Measurements from ENCODE around the gene SUPV3L1. TPM values are rescaled to one million over a fixed set of nuclear protein-coding genes. Genes with fewer than 3 reads are reported as not detected.
"Not testable (repeated sequence)": the region's sequence is repeated elsewhere in the genome, so short reads cannot be mapped to it uniquely, and the experiment has no call there.

Gene SUPV3L1
- polyA plus RNA-seq (2013, experiment 1 of 2; ENCODE audit: insufficient read length), result 30.0 TPM
- 27.0 TPM for polyA plus RNA-seq (2013, experiment 2 of 2; ENCODE audit: insufficient read length)

GRCh38 chr10:69179743-69180524, at the start of gene SUPV3L1:
TSS of gene SUPV3L1 (plus strand) at chr10:69180234. CDS start at chr10:69180292, 58 bp downstream.
- DNase-seq, result peak; percentile 98

GRCh38 chr10:69130251-69130650, 49.8 kb upstream of the SUPV3L1 start:
- DNase-seq, result no peak

- DNase-seq, result no peak
Measured at GRCh38 chr10:69139961-69140360, 40.1 kb upstream of the SUPV3L1 start.

GRCh38 chr10:69141304-69141703, 38.7 kb upstream of the SUPV3L1 start:
- DNase-seq, result no peak

GRCh38 chr10:69142074-69142473, 38.0 kb upstream of the SUPV3L1 start:
- not testable (repeated sequence) for DNase-seq

- DNase-seq, result no peak
Measured at GRCh38 chr10:69142983-69143382, 37.1 kb upstream of the SUPV3L1 start.

GRCh38 chr10:69145329-69145728, 34.7 kb upstream of the SUPV3L1 start:
- DNase-seq, result no peak

- no peak for DNase-seq
Measured at GRCh38 chr10:69145864-69146263, 34.2 kb upstream of the SUPV3L1 start.

- DNase-seq, result no peak
Measured at GRCh38 chr10:69146759-69147158, 33.3 kb upstream of the SUPV3L1 start.

GRCh38 chr10:69151984-69152383, 28.1 kb upstream of the SUPV3L1 start:
- no peak for DNase-seq

- no peak for DNase-seq
Measured at GRCh38 chr10:69153227-69153626, 26.8 kb upstream of the SUPV3L1 start.

GRCh38 chr10:69160809-69161241, 19.2 kb upstream of the SUPV3L1 start:
- DNase-seq, result peak; percentile 4

GRCh38 chr10:69168493-69168892, 11.5 kb upstream of the SUPV3L1 start:
- DNase-seq, result no peak

- peak; percentile 14 for DNase-seq
Measured at GRCh38 chr10:69172241-69172982, 7.6 kb upstream of the SUPV3L1 start.

- DNase-seq, result not testable (repeated sequence)
Measured at GRCh38 chr10:69175326-69175725, 4.7 kb upstream of the SUPV3L1 start.

- DNase-seq, result no peak
Measured at GRCh38 chr10:69176823-69177222, 3.2 kb upstream of the SUPV3L1 start.

GRCh38 chr10:69179089-69179742, 818 bp upstream of the SUPV3L1 start:
- DNase-seq, result no peak

GRCh38 chr10:69180525-69181204, 631 bp downstream of the SUPV3L1 start:
- DNase-seq, result peak; percentile 2

GRCh38 chr10:69181433-69181832, 1.4 kb downstream of the SUPV3L1 start:
- no peak for DNase-seq

GRCh38 chr10:69182005-69182404, 2.0 kb downstream of the SUPV3L1 start:
- DNase-seq, result no peak

GRCh38 chr10:69186524-69186923, 6.5 kb downstream of the SUPV3L1 start:
- no peak for DNase-seq

- no peak for DNase-seq
Measured at GRCh38 chr10:69201045-69201444, 21.0 kb downstream of the SUPV3L1 start.
